NCI-H524 treated with DMSO at 0.1 percent for 48 hours (cell line): ENCODE results near the gene USB1.

ENCODE experiments used
- DNase-seq: peaks from one replicate; lab custom pipeline; 2025; lab: John Stamatoyannopoulos, UW

Gene USB1

DNA sequence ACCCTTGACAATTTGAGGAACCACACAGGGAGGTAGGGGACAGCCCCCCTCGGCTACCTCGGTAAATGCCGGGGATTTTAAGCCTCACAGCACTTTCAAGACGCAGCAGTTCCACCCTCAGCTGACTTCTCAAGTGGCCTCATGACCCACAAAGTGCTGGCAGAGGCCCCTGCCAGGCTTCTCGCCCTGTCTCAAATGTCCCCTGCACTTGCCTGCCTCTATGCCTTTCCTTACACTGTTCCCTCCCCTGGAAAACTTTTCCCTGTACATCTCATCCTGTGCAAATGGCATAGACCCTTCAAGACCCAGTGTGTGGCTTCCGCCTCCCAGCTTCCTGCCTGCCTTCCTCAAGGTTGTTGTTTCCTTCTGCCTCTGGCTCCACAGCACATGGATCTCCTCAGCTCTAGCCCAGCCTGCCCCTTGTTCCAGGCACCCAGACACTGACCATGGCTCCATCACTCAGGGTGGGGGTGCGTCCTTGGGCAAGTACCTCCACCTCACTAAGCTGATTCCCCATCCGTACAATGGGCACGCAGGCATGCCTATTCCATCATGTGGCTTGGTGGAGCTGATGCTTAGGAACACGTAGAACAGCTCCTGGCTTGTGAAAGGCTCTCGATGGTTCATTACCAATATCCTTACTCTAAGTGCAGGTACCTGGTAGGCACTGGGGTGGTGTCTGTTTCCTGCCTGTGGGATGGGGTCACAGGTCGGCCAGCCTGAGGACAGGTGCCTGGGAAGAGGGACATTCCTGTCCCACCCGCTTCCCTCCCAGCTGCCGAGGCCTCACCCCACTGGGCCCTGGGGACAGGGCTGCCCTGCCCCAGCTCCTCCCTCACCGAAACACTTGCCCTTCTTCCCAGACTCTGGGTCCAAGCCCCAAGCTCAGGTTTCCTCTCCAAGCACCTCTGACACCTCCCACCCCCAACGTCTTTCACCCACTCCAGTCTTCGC is 48.3 kb downstream of the USB1 start:
- no peak for DNase-seq

DNA sequence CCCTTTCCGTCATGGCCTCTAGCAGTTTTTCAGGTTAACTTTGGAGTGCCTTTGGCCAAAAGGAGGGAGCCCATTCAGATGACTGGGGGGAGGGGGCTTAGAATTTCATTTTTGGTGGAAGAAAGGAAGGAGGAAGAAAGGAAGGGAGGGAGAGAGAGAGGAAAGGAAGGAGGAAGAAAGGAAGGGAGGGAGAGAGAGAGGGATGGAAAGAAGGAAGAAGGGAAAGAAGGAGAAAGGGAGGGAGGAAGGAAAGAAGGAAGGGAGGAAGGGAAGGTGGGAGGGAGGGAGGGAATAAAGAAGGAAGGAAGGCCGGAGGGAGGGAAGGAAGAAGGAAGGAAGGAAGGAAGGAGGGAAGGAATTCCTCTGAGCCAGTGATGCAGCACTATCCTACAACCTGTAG is 50.1 kb downstream of the USB1 start:
- no peak for DNase-seq

- no peak for DNase-seq
These were observed 50.8 kb downstream of the USB1 start for GRCh38 chr16:58051821-58052603.

DNA sequence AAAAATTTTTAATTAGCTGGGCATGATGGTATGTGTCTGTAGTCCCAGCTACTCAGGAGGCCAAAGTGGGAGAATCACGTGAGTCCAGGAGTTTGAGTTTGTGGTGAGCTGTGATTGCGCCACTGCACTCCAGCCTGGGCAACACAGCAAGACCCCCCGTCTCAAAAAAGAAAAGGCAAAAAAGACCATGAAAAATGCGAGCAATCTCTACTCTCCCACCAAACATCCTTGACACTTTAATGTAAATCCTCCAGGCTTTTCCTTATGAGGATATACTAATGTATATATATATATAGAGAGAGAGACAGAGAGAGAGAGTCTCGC is 52.4 kb downstream of the USB1 start:
- DNase-seq: no peak

DNA sequence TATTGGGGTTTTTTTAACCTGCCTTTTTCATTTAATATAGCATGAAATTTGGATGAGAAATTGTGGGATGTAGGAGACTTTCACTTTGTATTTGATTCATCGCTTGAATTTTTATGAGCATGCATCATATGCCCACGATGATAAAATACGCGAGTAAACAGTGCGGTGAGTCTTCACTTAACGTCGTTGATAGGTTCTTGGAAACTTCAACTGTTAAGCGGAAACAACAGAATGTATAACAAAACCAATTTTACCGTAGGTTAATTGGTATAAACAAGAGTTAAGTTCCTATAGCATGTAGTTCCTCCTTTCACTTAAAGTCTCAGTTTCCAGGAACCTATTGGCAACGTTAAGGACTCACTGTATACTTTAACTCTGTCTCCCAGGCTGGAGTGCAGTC is 53.1 kb downstream of the USB1 start:
- DNase-seq: no peak

GRCh38 chr16:58056580-58056979 is 55.4 kb downstream of the USB1 start:
- no peak for DNase-seq

DNA sequence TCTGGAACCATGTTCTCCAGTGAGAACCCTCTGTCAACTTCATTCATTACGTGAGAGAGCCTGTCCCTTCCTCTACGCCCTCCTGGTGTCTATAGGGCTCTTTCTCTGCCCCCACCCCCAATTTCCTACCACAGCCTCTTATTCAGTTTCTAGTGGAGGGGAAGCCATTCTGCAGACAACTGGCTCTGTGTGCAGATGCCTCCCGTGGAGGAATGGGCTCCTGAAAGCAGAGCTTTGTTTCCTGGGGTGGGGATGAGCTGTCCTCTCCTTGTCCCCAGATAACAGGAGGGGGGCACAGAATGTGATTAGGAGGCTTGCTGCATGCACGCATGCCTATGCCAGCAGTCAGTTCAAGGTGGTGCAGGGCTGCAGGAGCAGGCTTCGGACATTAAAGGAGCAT is 55.9 kb downstream of the USB1 start:
- DNase-seq: no peak

- no peak for DNase-seq
These were observed 56.6 kb downstream of the USB1 start for GRCh38 chr16:58057784-58058183.

GRCh38 chr16:58062821-58063220 is 61.6 kb downstream of the USB1 start:
- DNase-seq: no peak

GRCh38 chr16:58063377-58064076 is 62.3 kb downstream of the USB1 start:
- no peak for DNase-seq

DNA sequence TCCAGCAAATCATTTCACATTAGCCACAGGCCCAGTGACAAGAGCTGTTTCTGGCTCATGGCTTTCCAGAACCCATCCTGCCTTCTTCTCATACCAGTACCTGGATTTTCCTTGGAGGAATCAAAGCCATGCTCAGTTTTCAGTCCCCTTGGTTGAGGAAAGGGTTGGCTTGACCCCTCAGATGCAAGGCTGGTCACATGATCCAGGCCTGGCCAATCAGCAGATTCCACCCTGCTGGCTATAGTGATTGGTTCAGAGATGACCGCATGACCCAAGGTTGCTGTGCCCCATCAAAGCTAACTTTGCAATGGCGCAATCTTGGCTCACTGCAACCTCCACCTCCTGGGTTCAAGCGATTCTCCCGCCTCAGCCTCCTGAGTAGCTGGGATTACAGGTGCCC is 69.4 kb downstream of the USB1 start:
- DNase-seq: no peak
